Motor neuron (in vitro differentiated cells): ENCODE data around the gene ARFGAP1. TPM values are rescaled to one million over a fixed set of nuclear protein-coding genes. Genes with fewer than 3 reads are reported as not detected.

Source experiments
- ATAC-seq, 8 experiments: fragments of 200-7000 bp; cut with Tn5 transposase; replicated peaks in 6 of 8; 2 replicates each; pipeline ENCODE4 v1.8.0; 2021; ENCODE audit warnings: mild to moderate bottlenecking in 8 of 8, moderate library complexity in 8 of 8
- H3K27ac ChIP-seq, 2 donors: fragments of 250-450 bp; sonication (Bioruptor Pico); 2 replicates each; pipeline ENCODE4 v1.9.0; 2021; ENCODE audit warnings: antibody characterized with exemption in 2 of 2, mild to moderate bottlenecking in 2 of 2, moderate library complexity in 1 of 2
- H3K4me1 ChIP-seq, 2 donors: fragments of 250-450 bp; sonication (Bioruptor Pico); replicated peaks in 1 of 2; 2 replicates each; pipeline ENCODE4 v1.6.1; 2021; ENCODE audit warnings: antibody characterized with exemption in 2 of 2, mild to moderate bottlenecking in 2 of 2, moderate library complexity in 1 of 2
- H3K4me3 ChIP-seq, 5 donors: fragments of 250-450 bp; sonication (Bioruptor Pico); 2 replicates each; pipeline ENCODE4 v1.9.0; 2021; ENCODE audit warnings: antibody characterized with exemption in 5 of 5, mild to moderate bottlenecking in 5 of 5, moderate library complexity in 4 of 5
- WGBS, 10 experiments: fragments of 450-650 bp; shearing (Covaris generic); methylation state at CpG; one replicate each; pipeline ENCODE4 v1.0.0; 2022; 5-methylcytosine and 5-hydroxymethylcytosine counted together
- in situ Hi-C, 9 experiments: fragments of 400-800 bp; cut with MboI; loops; one replicate each; pipeline ENCODE4 v1.15.0; 2021; ENCODE audit warnings: low sequenced_read_pairs in 9 of 9, low pct_unique_long_range_greater_than_20kb in 2 of 9; ENCODE audit not compliant: unreplicated experiment in 9 of 9
- total RNA-seq, 8 experiments: library from RNA; unstranded; fragments of 300-600 nt; gene quantifications; 2 replicates each; pipeline versions ENCODE4 v1.2.3 to v1.2.4, GENCODE V29; 2022

ARFGAP1 gene
- total RNA-seq, 8 experiments from 2014 or later, result 37.1 to 103 (median 66.8) TPM

DNA sequence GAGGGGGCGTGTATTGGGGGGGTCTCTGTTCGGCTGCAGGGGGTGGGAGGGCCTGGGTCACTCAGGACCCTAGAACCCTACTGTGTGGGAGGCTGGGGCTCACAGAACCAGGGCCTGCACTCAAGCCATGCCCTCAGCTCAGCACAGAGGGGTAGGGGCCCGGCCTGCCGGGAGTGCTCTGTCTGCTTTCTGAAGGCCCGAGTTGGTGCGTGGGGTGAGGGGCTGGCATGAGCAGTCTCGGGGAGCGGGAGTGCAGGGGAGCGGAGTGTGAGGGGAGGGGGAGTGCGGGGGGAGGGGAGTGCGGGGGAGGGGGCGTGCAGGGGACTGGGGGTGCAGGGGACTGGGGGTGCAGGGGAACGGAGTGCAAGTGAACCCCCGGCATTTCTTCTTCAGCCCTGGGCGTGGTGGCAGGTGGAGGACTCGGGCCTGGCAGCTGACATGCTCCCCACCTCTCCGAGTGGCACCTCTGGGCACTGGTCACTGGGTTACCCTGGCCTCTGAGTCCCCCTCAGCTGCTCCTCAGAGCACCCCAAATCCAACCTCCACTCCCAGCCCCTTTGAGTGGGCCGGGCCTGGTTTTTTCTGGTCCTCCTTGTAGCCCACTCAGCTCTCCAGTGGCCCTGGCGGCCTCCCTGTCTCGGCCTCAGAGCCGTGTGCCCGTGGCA, 21.4 kb downstream of the ARFGAP1 start:
- in situ Hi-C loops, result loop anchor here in 1 of 9 experiments (25.0 kb wide), 1 partner anchor 93 kb away; no protein-coding TSS in a partner anchor
- H3K27ac ChIP-seq, result no peak overlapping the region
- H3K4me3 ChIP-seq, result no peak overlapping the region
- H3K4me1 ChIP-seq, result peaks cover 26 to 31% of the 10 kb centered on the region in 2 donors
- peak in 2 of 8 experiments; percentile 12 to 20 for ATAC-seq
- WGBS, 10 experiments, result 80% methylated on average over 1 of the region's 22 CpGs; no CpG with 5 or more reads in 9 of the 10 experiments

DNA sequence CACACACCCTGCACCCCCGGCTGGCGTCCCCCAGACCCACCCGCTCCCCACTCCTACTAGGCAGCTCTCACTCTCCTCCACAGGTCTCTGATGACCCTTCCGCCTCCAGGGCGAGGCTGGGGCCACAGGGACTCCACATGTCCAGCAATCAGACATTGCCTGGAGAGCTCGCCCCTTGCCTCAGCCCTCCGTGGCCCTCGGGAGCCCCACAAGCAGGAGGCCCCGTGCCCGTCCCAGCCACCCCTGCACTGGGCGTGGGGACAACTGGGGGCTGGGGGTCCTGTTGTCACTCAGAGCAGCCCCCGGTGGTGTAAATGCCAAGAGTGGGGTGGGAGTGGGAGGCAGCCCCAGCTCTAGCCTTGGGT, 21.9 kb downstream of the ARFGAP1 start:
- Histone ChIP-seq H3K4me3 (no peak overlapping the region), H3K4me1 (peaks cover 26 to 31% of the 10 kb centered on the region in 2 donors), H3K27ac (no peak overlapping the region)
- in situ Hi-C loops, result loop anchor here in 1 of 9 experiments (25.0 kb wide), 1 partner anchor 93 kb away; no protein-coding TSS in a partner anchor
- WGBS, 10 experiments, result no CpG with 5 or more reads among the region's 12 CpGs
- peak in 1 of 8 experiments; percentile 0 for ATAC-seq

DNA sequence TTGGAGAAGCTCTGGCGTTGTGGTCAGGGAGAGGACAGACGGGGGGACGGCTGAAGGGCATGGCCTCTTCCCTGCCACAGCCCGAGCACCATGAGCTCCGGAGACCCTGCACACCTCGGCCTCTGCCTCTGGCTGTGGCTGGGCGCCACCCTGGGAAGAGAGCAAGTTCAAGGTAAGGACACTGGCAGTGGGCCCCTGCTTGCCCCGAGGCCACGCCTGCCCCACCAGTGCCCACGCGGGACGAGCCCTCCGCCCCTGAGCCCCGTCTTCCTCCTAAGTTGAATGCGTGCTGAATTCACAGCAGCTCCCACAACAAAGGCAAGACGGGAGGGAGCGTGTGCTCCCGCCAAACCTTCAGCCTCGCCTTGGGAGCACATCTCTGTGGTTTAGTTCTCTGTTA, 22.4 kb downstream of the ARFGAP1 start:
- ATAC-seq, result peak in 1 of 8 experiments; percentile 1
- in situ Hi-C loops, result loop anchor here in 1 of 9 experiments (25.0 kb wide), 1 partner anchor 92 kb away; no protein-coding TSS in a partner anchor
- H3K27ac ChIP-seq, result no peak overlapping the region
- H3K4me1 ChIP-seq, result peaks cover 26 to 31% of the 10 kb centered on the region in 2 donors
- H3K4me3 ChIP-seq, result no peak overlapping the region
- WGBS, 10 experiments, result 61 to 65% methylated on average over 2 to 10 of the region's 19 CpGs; no CpG with 5 or more reads in 8 of the 10 experiments

DNA sequence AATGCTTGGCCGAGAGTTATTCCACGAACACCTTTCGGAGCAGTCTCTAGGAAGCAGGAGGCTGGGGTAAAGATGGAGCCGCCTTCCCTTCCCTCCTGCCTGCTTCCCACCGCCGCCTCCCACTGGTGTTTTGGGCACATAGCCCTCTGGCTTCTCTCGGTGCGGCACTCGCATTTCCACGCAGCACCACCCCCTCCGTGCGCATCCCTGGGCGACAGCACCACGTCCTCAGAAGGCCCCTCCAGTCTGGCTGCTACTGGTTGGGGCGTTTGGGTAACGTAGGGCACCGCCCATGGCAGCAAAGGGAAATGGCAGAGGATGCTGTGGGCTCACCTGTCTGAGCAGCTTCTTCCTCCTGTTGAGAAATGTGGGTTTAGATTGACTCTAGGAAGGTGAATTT, 22.8 kb downstream of the ARFGAP1 start:
- ATAC-seq, result peak in 2 of 8 experiments; percentile 1 to 12
- Histone ChIP-seq H3K27ac (no peak overlapping the region), H3K4me1 (peaks cover 26 to 31% of the 10 kb centered on the region in 2 donors), H3K4me3 (no peak overlapping the region)
- in situ Hi-C loops, result loop anchor here in 1 of 9 experiments (25.0 kb wide), 1 partner anchor 92 kb away; no protein-coding TSS in a partner anchor
- WGBS, 10 experiments, result 8 to 100% (median 80%) methylated on average over 1 to 5 of the region's 17 CpGs; no CpG with 5 or more reads in 6 of the 10 experiments

- 0 to 80% (median 37%) methylated on average over 1 to 11 of the region's 20 CpGs; no CpG with 5 or more reads in 6 of the 10 experiments for WGBS, 10 experiments
- in situ Hi-C loops, result loop anchor here in 1 of 9 experiments (25.0 kb wide), 1 partner anchor 91 kb away; no protein-coding TSS in a partner anchor
- H3K4me1 ChIP-seq, result peaks cover 26 to 29% of the 10 kb centered on the region in 2 donors
- peak in 2 of 8 experiments; percentile 1 to 2 for ATAC-seq
- no peak overlapping the region for H3K4me3 ChIP-seq
- H3K27ac ChIP-seq, result no peak overlapping the region
Measured at GRCh38 chr20:63295846-63296245, 23.2 kb downstream of the ARFGAP1 start.

- WGBS, 10 experiments, result 43% methylated on average over 3 of the region's 18 CpGs; no CpG with 5 or more reads in 9 of the 10 experiments
- peak in 7 of 8 experiments; percentile 7 to 39 (median 20) for ATAC-seq
- Histone ChIP-seq H3K4me1 (peaks cover 20 to 23% of the 10 kb centered on the region in 2 donors), H3K4me3 (no peak overlapping the region), H3K27ac (no peak overlapping the region)
- in situ Hi-C loops, result loop anchor here in 1 of 9 experiments (25.0 kb wide), 1 partner anchor 91 kb away; no protein-coding TSS in a partner anchor
Measured at GRCh38 chr20:63296531-63297299, 24.1 kb downstream of the ARFGAP1 start.

- in situ Hi-C loops, result loop anchor here in 1 of 9 experiments (25.0 kb wide), 1 partner anchor 90 kb away; no protein-coding TSS in a partner anchor
- H3K27ac ChIP-seq, result no peak overlapping the region
- peaks cover 20 to 23% of the 10 kb centered on the region in 2 donors for H3K4me1 ChIP-seq
- no peak overlapping the region for H3K4me3 ChIP-seq
- WGBS, 10 experiments, result no CpG with 5 or more reads among the region's 11 CpGs
- ATAC-seq, result peak in 2 of 8 experiments; percentile 3
Measured at GRCh38 chr20:63297371-63297781, 24.8 kb downstream of the ARFGAP1 start.

GRCh38 chr20:63297796-63298572, 25.4 kb downstream of the ARFGAP1 start:
- H3K4me3 ChIP-seq, result no peak overlapping the region
- in situ Hi-C loops, result loop anchor here in 1 of 9 experiments (25.0 kb wide), 1 partner anchor 89 kb away; no protein-coding TSS in a partner anchor
- ATAC-seq, result no peak
- WGBS, 10 experiments, result 40 to 100% (median 88%) methylated on average over 1 to 6 of the region's 16 CpGs; no CpG with 5 or more reads in 4 of the 10 experiments
- no peak overlapping the region for H3K27ac ChIP-seq
- H3K4me1 ChIP-seq, result peaks cover 20 to 23% of the 10 kb centered on the region in 2 donors

- ATAC-seq, result no peak
- no peak overlapping the region for H3K27ac ChIP-seq
- 21 to 84% (median 73%) methylated on average over 4 to 14 of the region's 17 CpGs; no CpG with 5 or more reads in 3 of the 10 experiments for WGBS, 10 experiments
- peaks cover 20 to 23% of the 10 kb centered on the region in 2 donors for H3K4me1 ChIP-seq
- no peak overlapping the region for H3K4me3 ChIP-seq
- in situ Hi-C loops, result loop anchor here in 1 of 9 experiments (25.0 kb wide), 1 partner anchor 88 kb away; no protein-coding TSS in a partner anchor
Measured at GRCh38 chr20:63298731-63299312, 26.2 kb downstream of the ARFGAP1 start.

GRCh38 chr20:63301671-63302070, 29.1 kb downstream of the ARFGAP1 start:
- no peak overlapping the region for H3K4me3 ChIP-seq
- H3K4me1 ChIP-seq, result peaks cover 13 to 14% of the 10 kb centered on the region in 2 donors
- H3K27ac ChIP-seq, result no peak overlapping the region
- no peak for ATAC-seq
- WGBS, 10 experiments, result 89 to 100% (median 95%) methylated on average over 1 of the region's 1 CpG; no CpG with 5 or more reads in 1 of the 10 experiments
- in situ Hi-C loops, result no loop called here

DNA sequence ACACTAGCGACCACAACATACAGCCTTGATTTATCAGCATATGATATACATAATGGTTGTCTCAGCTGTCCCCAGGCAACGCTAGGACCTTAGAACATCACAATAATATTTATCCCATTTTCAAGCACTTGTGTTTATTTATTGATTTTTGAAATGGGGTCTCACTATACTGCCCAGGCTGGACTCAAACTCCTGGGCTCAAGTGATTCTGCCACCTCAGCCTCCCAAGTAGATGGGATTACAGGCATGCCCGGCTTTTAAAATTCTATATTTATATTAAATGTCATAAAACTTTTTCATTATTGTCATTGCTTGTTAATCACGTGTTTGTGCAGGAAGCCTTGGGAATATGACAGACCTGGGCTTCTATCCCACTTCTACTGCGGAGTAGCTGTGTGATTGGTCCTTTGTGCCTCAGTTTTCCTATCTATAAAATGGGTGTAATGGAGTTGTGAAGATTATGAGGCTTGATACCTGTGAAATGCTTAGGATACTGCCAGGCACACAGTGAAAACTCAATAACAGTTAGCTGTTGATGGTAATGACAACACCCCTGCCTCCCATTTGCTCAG, 30.6 kb downstream of the ARFGAP1 start:
- H3K27ac ChIP-seq, result no peak overlapping the region
- peaks cover 10 to 12% of the 10 kb centered on the region in 2 donors for H3K4me1 ChIP-seq
- WGBS, 10 experiments, result 26 to 82% (median 50%) methylated on average over 1 to 5 of the region's 5 CpGs; no CpG with 5 or more reads in 1 of the 10 experiments
- ATAC-seq, result no peak
- H3K4me3 ChIP-seq, result no peak overlapping the region
- in situ Hi-C loops, result no loop called here
